Kidney epithelial cell (primary cell): Measurements from ENCODE around the gene ZNF536. TPM values are rescaled to one million over a fixed set of nuclear protein-coding genes. Genes with fewer than 3 reads are reported as not detected.
"Not testable (repeated sequence)": the region's sequence is repeated elsewhere in the genome, so short reads cannot be mapped to it uniquely, and the experiment has no call there.

Experiments
- DNase-seq: peaks from one replicate; pipeline ENCODE4 v3.0.0-alpha.2; 2010; ENCODE audit warnings: low read depth
- H3K27me3 ChIP-seq: 2 replicates; pipeline ENCODE4 v1.6.0; 2011; ENCODE audit warnings: low read length; ENCODE audit not compliant: control insufficient read depth, insufficient read depth
- H3K36me3 ChIP-seq: 2 replicates; pipeline ENCODE4 v1.5.1; 2011; ENCODE audit warnings: low read length; ENCODE audit not compliant: control insufficient read depth, insufficient read depth
- H3K4me3 ChIP-seq: 2 replicates; pipeline ENCODE4 v1.5.1; 2011; ENCODE audit warnings: low read depth, mild to moderate bottlenecking, control low read depth, low read length
- CTCF ChIP-seq: IDR thresholded peaks from 2 replicates; pipeline ENCODE4 v1.5.1; 2011; ENCODE audit warnings: mild to moderate bottlenecking, moderate library complexity, low read length, control low read depth, inconsistent platforms; ENCODE audit not compliant: insufficient read depth, poor library complexity, severe bottlenecking
- total RNA-seq: library from RNA; depleted of rRNA; stranded (reverse); fragments of >200 nt; gene quantifications from 2 replicates; pipeline ENCODE4 v1.2.3, GENCODE V29; 2015

Gene ZNF536
- total RNA-seq, 1 donor from 2014 or later = 0.13 TPM

- TF ChIP-seq CTCF = no peak
- Histone ChIP-seq H3K36me3 (no peaks in the 10 kb centered on the region), H3K27me3 (no peaks in the 10 kb centered on the region), H3K4me3 (no peak overlapping the region)
- no peak for DNase-seq
Measured at GRCh38 chr19:30393729-30394480, 21.7 kb downstream of the ZNF536 start.

GRCh38 chr19:30394481-30395151 lies 22.4 kb downstream of the ZNF536 start:
- TF ChIP-seq CTCF = no peak
- Histone ChIP-seq H3K4me3 (no peak overlapping the region), H3K27me3 (no peaks in the 10 kb centered on the region), H3K36me3 (no peaks in the 10 kb centered on the region)
- no peak for DNase-seq

GRCh38 chr19:30395283-30395682 lies 23.1 kb downstream of the ZNF536 start:
- no peak for DNase-seq
- TF ChIP-seq CTCF = no peak
- Histone ChIP-seq H3K36me3 (no peaks in the 10 kb centered on the region), H3K4me3 (no peak overlapping the region), H3K27me3 (no peaks in the 10 kb centered on the region)

GRCh38 chr19:30398539-30398938 lies 26.4 kb downstream of the ZNF536 start:
- not testable (repeated sequence) for DNase-seq, H3K36me3 ChIP-seq, H3K27me3 ChIP-seq, H3K4me3 ChIP-seq

- TF ChIP-seq CTCF = no peak
- no peak for DNase-seq
- no peaks in the 10 kb centered on the region for H3K36me3 ChIP-seq
Measured at GRCh38 chr19:30401956-30402355, 29.8 kb downstream of the ZNF536 start.

GRCh38 chr19:30402436-30403202 lies 30.4 kb downstream of the ZNF536 start:
- TF ChIP-seq CTCF = no peak
- Histone ChIP-seq H3K36me3 (no peaks in the 10 kb centered on the region), H3K27me3 (no peaks in the 10 kb centered on the region), H3K4me3 (no peak overlapping the region)
- DNase-seq = no peak

More at GRCh38 chr19:30401956-30402355, 29.8 kb downstream of the ZNF536 start:
- H3K4me3 ChIP-seq = no peak overlapping the region
- H3K27me3 ChIP-seq = no peaks in the 10 kb centered on the region
